HepG2 (cell line): ENCODE data around the gene SLC16A1. TPM values are rescaled to one million over a fixed set of nuclear protein-coding genes. Genes with fewer than 3 reads are reported as not detected.

Experiments used
- ATAC-seq: fragments of 200-7000 bp; cut with Tn5 transposase; 3 replicates; pipeline ENCODE4 v1.9.1; 2020; ENCODE audit warnings: mild to moderate bottlenecking, moderate library complexity
- BruUV-seq: library from RNA; stranded (reverse); fragments of 400-500 nt; replicated peaks from 2 replicates; lab custom pipeline; 2021; lab: Mats Ljungman, UMichigan
- CTCF ChIA-PET: fragments of 300-600 bp; formaldehyde crosslinking; extraction: SDS; loops from one replicate; lab custom pipeline; 2021; ENCODE audit warnings: low total read pairs, inconsistent platforms, low intra/inter-chr PET ratio; lab: Yijun Ruan, JAX
- POLR2A ChIA-PET: fragments of 350-600 bp; sonication (Branson Sonifier 250); formaldehyde crosslinking; loops from one replicate; lab custom pipeline; 2020; ENCODE audit warnings: antibody characterized with exemption, inconsistent platforms; lab: Yijun Ruan, JAX
- DNase-seq: peaks from one replicate; pipeline ENCODE4 v3.0.0-alpha.2; 2015; ENCODE audit warnings: low spot score
- FAIRE-seq: peaks from 3 replicates; lab custom pipeline; 2011; peaks lifted over from hg19 to GRCh38; lab: Jason Lieb, UNC
- H2AFZ ChIP-seq: one replicate; pipeline ENCODE4 v1.6.1; 2011; ENCODE audit warnings: low read length, inconsistent platforms
- H3K27ac ChIP-seq: fragments of 300-600 bp; 3 replicates; pipeline ENCODE4 v1.8.0; 2011; ENCODE audit warnings: mixed run types, mild to moderate bottlenecking, mixed read lengths, low read length, inconsistent platforms; ENCODE audit not compliant: insufficient read depth; ENCODE audit errors: extremely low read length
- H3K27me3 ChIP-seq, 2 experiments: fragments of 200-600 bp in 1 of 2; 2 replicates in 1 of 2; 3 replicates in 1 of 2; pipeline versions ENCODE4 v1.6.0 to v1.8.0; 2011; ENCODE audit warnings: low read length in 2 of 2, mild to moderate bottlenecking in 2 of 2, moderate library complexity in 2 of 2, inconsistent platforms in 1 of 2; ENCODE audit not compliant: insufficient read depth in 2 of 2, control insufficient read depth in 1 of 2
- H3K36me3 ChIP-seq, 2 experiments: fragments of 200-600 bp in 1 of 2; replicated peaks in 1 of 2; 2 replicates in 1 of 2; 3 replicates in 1 of 2; pipeline versions ENCODE4 v1.5.1 to v1.8.0; 2011; ENCODE audit warnings: low read length in 2 of 2, inconsistent platforms in 1 of 2; ENCODE audit not compliant: insufficient read depth in 2 of 2, control insufficient read depth in 1 of 2
- H3K4me1 ChIP-seq: 2 replicates; pipeline ENCODE4 v1.5.1; 2012; ENCODE audit warnings: low read length, inconsistent platforms; ENCODE audit not compliant: insufficient read depth
- H3K4me2 ChIP-seq: 2 replicates; pipeline ENCODE4 v1.6.0; 2011; ENCODE audit warnings: low read depth, low read length, inconsistent platforms
- H3K4me3 ChIP-seq, 3 experiments: fragments of 200-600 bp in 1 of 3; sonication (generic), shearing (Covaris generic) in 1 of 3; replicated peaks in 1 of 3; 2 replicates each; pipeline ENCODE4 v1.5.1; 2011 to 2016; ENCODE audit warnings: low read length in 3 of 3, inconsistent platforms in 2 of 3, low read depth in 2 of 3, mild to moderate bottlenecking in 2 of 3, control low read depth in 1 of 3, mixed read lengths in 1 of 3; ENCODE audit not compliant: insufficient read depth in 1 of 3
- H3K79me2 ChIP-seq: one replicate; pipeline ENCODE4 v1.6.1; 2011; ENCODE audit warnings: low read length, inconsistent platforms; ENCODE audit not compliant: insufficient read depth
- H3K9ac ChIP-seq: 2 replicates; pipeline ENCODE4 v1.6.0; 2011; ENCODE audit warnings: mild to moderate bottlenecking, low read depth, low read length, inconsistent platforms; ENCODE audit not compliant: insufficient read depth
- H3K9me3 ChIP-seq: 2 replicates; pipeline ENCODE4 v1.5.1; 2012; ENCODE audit warnings: mild to moderate bottlenecking, low read length
- H4K20me1 ChIP-seq: 2 replicates; pipeline ENCODE4 v1.6.0; 2011; ENCODE audit warnings: inconsistent platforms, mild to moderate bottlenecking, low read length, moderate library complexity; ENCODE audit not compliant: insufficient read depth
- HNRNPUL1 ChIP-seq: fragments of 200-400 bp; formaldehyde crosslinking; IDR thresholded peaks from 2 replicates; pipeline ENCODE4 v1.6.1; 2017; ENCODE audit warnings: low read depth, mild to moderate bottlenecking, low read length, moderate library complexity
- RAD51 ChIP-seq: fragments of 450-650 bp; IDR thresholded peaks from 2 replicates; pipeline ENCODE4 v1.6.1; 2016; ENCODE audit warnings: borderline replicate concordance
- SP140L ChIP-seq: sonication (generic); formaldehyde crosslinking; IDR thresholded peaks from 2 replicates; pipeline ENCODE4 v1.4.0; 2020; ENCODE audit warnings: missing genetic modification reagents, borderline replicate concordance
- ZNF253 ChIP-seq: sonication (generic); formaldehyde crosslinking; IDR thresholded peaks from 2 replicates; pipeline ENCODE4 v1.8.0; 2022; ENCODE audit warnings: mild to moderate bottlenecking, missing genetic modification reagents, borderline replicate concordance
- WGBS: methylation state at CpG from one replicate; pipeline ENCODE4 v1.1.6; 2017; ENCODE audit warnings: low lambda C conversion rate; 5-methylcytosine and 5-hydroxymethylcytosine counted together
- in situ Hi-C: cut with HindIII; loops from 2 replicates; pipeline ENCODE4 v1.10.0; 2017; ENCODE audit warnings: low pct_unique_long_range_greater_than_20kb; ENCODE audit not compliant: extremely low pct_ligation_motif_present
- intact Hi-C: fragments of 100-400 bp; cut with micrococcal nuclease; formaldehyde crosslinking; loops from one replicate; pipeline ENCODE4 v1.10.0; 2022; ENCODE audit not compliant: unreplicated experiment
- polyA plus RNA-seq, 8 experiments: library from polyadenylated mRNA; depleted of rRNA in 3 of 8; stranded (reverse) in 7 of 8; unstranded in 1 of 8; fragments of >200 nt; fragmentation: Illumina TruSeq in 4 of 8; extraction: Trizol in 4 of 8; gene quantifications; 2 replicates each; pipeline versions ENCODE4 v1.2.1 to v1.2.3, GENCODE V29; 2011 to 2016; ENCODE audit warnings: low read depth in 4 of 8, missing spikeins in 1 of 8, mixed read lengths in 1 of 8; ENCODE audit not compliant: insufficient read depth in 1 of 8
- total RNA-seq, 5 experiments: library from RNA; depleted of rRNA; stranded (reverse); fragments of >200 nt; fragmentation: Illumina TruSeq; extraction: Trizol; gene quantifications; 2 replicates each; pipeline ENCODE4 v1.2.3, GENCODE V29; 2016; ENCODE audit warnings: low read depth in 1 of 5
- TF ChIP-seq, protein P1 (sequence below), 2 experiments: fragments of 450-650 bp in 1 of 2; sonication (generic) in 1 of 2; formaldehyde crosslinking in 1 of 2; IDR thresholded peaks; 2 replicates each; pipeline versions ENCODE4 v1.6.1 to v1.8.0; 2016 to 2022; ENCODE audit warnings: antibody characterized with exemption in 1 of 2, mild to moderate bottlenecking in 1 of 2, missing genetic modification reagents in 1 of 2
- TF ChIP-seq, protein P2 (sequence below): sonication (generic); formaldehyde crosslinking; IDR thresholded peaks from 2 replicates; pipeline ENCODE4 v1.4.0; 2020; ENCODE audit warnings: mild to moderate bottlenecking, missing genetic modification reagents

Gene SLC16A1
- total and polyA plus RNA-seq, 2 of the 13 experiments (the other 11 are each of a cell fraction or from before 2014, with no cell fraction given): 106 to 142 TPM

DNA sequence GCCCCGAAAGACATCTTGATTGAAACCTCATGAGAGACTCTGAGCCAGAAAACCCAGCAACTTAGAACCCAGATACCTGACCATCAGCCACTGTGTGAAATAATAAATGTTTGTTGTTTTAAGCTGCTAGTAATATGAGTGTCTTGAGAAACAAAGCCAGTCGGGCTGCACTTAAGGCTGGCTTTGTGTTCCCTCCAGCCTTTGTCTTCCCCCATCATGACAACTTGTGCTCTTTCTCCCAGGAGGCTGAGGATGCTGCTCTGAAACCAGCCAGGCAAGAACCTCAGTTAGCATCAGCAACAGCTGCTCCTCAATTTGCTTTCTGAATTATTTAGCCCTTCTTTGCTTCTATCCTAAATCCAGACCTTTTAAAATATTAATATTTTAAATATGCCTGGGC, 78.2 kb downstream of the SLC16A1 start:
- Histone ChIP-seq H3K4me2 (no peak overlapping the region), H3K27me3 (peaks cover 5 to 15% of the 10 kb centered on the region in 2 experiments; a peak in 3 of 5 replicates), H3K4me1 (peaks cover 17% of the 10 kb centered on the region), H3K27ac (no peak overlapping the region), H3K36me3 (no peaks in the 10 kb centered on the region), H2AFZ (no peak overlapping the region), H3K9me3 (no peaks in the 10 kb centered on the region), H3K79me2 (no peaks in the 10 kb centered on the region), H4K20me1 (no peaks in the 10 kb centered on the region), H3K4me3 (no peak overlapping the region), H3K9ac (no peak overlapping the region)
- no peak for TF ChIP-seq RAD51
- no peak for TF ChIP-seq ZNF253 (CRISPR knock-in tag)
- TF ChIP-seq SP140L (CRISPR knock-in tag): no peak
- TF ChIP-seq HNRNPUL1: no peak
- TF ChIP-seq, protein P1, sequence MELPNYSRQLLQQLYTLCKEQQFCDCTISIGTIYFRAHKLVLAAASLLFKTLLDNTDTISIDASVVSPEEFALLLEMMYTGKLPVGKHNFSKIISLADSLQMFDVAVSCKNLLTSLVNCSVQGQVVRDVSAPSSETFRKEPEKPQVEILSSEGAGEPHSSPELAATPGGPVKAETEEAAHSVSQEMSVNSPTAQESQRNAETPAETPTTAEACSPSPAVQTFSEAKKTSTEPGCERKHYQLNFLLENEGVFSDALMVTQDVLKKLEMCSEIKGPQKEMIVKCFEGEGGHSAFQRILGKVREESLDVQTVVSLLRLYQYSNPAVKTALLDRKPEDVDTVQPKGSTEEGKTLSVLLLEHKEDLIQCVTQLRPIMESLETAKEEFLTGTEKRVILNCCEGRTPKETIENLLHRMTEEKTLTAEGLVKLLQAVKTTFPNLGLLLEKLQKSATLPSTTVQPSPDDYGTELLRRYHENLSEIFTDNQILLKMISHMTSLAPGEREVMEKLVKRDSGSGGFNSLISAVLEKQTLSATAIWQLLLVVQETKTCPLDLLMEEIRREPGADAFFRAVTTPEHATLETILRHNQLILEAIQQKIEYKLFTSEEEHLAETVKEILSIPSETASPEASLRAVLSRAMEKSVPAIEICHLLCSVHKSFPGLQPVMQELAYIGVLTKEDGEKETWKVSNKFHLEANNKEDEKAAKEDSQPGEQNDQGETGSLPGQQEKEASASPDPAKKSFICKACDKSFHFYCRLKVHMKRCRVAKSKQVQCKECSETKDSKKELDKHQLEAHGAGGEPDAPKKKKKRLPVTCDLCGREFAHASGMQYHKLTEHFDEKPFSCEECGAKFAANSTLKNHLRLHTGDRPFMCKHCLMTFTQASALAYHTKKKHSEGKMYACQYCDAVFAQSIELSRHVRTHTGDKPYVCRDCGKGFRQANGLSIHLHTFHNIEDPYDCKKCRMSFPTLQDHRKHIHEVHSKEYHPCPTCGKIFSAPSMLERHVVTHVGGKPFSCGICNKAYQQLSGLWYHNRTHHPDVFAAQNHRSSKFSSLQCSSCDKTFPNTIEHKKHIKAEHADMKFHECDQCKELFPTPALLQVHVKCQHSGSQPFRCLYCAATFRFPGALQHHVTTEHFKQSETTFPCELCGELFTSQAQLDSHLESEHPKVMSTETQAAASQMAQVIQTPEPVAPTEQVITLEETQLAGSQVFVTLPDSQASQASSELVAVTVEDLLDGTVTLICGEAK (IDR thresholded peaks at IDR 0.05): no peak
- TF ChIP-seq, protein P1 (CRISPR knock-in tag; IDR thresholded peaks at IDR 0.05): no peak
- TF ChIP-seq, protein P2, sequence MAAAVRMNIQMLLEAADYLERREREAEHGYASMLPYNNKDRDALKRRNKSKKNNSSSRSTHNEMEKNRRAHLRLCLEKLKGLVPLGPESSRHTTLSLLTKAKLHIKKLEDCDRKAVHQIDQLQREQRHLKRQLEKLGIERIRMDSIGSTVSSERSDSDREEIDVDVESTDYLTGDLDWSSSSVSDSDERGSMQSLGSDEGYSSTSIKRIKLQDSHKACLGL (CRISPR knock-in tag): no peak
- DNase-seq (no peak), FAIRE-seq (no peak), ATAC-seq (no peak)
- WGBS: 4% methylated on average over 2 of the region's 2 CpGs
- no TSS peak for BruUV-seq
- ChIA-PET CTCF (no interaction called here), POLR2A (no interaction called here)
- intact Hi-C loops (no loop called here), in situ Hi-C loops (no loop called here)
